ENCODE data around the gene OOSP2. TPM values are rescaled to one million over a fixed set of nuclear protein-coding genes. Genes with fewer than 3 reads are reported as not detected.

OOSP2 gene
- total and polyA plus RNA-seq, 2 of the 4 experiments (the other 2 are of a cell fraction): not detected

DNA sequence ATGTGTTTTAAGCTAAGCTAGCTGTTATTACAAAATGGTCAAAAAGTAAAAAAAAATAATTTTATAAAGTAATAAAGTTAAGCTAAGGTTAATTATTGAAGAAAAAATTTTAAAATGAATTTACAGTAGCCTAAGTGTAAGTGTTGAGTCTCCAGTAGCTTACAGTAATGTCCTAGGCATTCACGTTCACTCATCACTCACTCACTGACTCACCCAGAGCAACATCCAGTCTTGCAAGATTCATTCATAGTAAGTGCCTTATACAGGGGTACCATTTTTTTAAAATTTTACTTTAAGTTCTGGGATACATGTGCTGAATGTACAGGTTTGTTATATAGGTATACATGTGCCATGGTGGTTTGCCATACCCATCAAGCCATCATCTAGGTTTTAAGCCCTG, 34.8 kb upstream of the OOSP2 start:
- ATAC-seq (ENCODE audit: low read depth): no peak
- no TSS peak for BruUV-seq (replicated peaks)
- Histone ChIP-seq H2BK20ac (ENCODE audit: low read depth, low read length) (no peak overlapping the region), H2AK5ac (ENCODE audit: low read depth, low read length) (no peak overlapping the region), H3K18ac (ENCODE audit: low read depth, low read length) (no peak overlapping the region), H4K91ac (ENCODE audit: insufficient read depth, low read depth, low read length) (no peak overlapping the region), H4K5ac (ENCODE audit: low read depth, low read length) (no peak overlapping the region), H4K8ac (ENCODE audit: low read depth in 2 of 2, low read length in 2 of 2) (no peak overlapping the region), H3K36me3 (ENCODE audit: control insufficient read depth, insufficient read depth, low read length) (no peaks in the 10 kb centered on the region), H3K4me2 (ENCODE audit: low read depth, low read length) (no peak overlapping the region), H3K4me1 (ENCODE audit: control insufficient read depth, insufficient read depth, low read length) (no peaks in the 10 kb centered on the region), H2AK9ac (replicated peaks; ENCODE audit: low read depth, low read length, poor library complexity) (no peak overlapping the region), H3K14ac (replicated peaks; ENCODE audit: low read depth, low read length) (no peak overlapping the region), H3K27ac (ENCODE audit: insufficient read depth, low read length) (no peak overlapping the region), H2BK15ac (ENCODE audit: low read depth, low read length) (no peak overlapping the region), H3K9me1 (ENCODE audit: insufficient read depth, low read length) (no peaks in the 10 kb centered on the region), H2BK120ac (ENCODE audit: low read depth, low read length) (no peak overlapping the region), H3K4me3 (ENCODE audit: insufficient read depth, low read depth, low read length) (no peak overlapping the region), H3K9ac (ENCODE audit: low read depth, low read length) (no peak overlapping the region), H2BK5ac (ENCODE audit: low read depth, low read length, poor library complexity, severe bottlenecking) (no peak overlapping the region), H3K9me3 (ENCODE audit: control insufficient read depth, insufficient read depth, low read length) (no peaks in the 10 kb centered on the region), H4K20me1 (ENCODE audit: insufficient read depth, low read length) (no peaks in the 10 kb centered on the region), H3K79me1 (ENCODE audit: low read depth in 1 of 2, low read length in 2 of 2) (no peaks in the 10 kb centered on the region), H2AFZ (replicated peaks; ENCODE audit: low read length, poor library complexity) (no peak overlapping the region), H3K27me3 (ENCODE audit: control insufficient read depth, insufficient read depth, low read length) (no peaks in the 10 kb centered on the region), H3K23ac (ENCODE audit: low read depth, low read length) (no peak overlapping the region), H3K4ac (ENCODE audit: low read depth, low read length) (no peak overlapping the region), H3K56ac (ENCODE audit: extremely low read depth, insufficient read depth, low read length) (no peak overlapping the region)
- TF ChIP-seq NFE2L2 (IDR thresholded peaks at IDR 0.05; ENCODE audit: low read depth, low read length): no peak
- no peak for TF ChIP-seq POLR2A (IDR thresholded peaks at IDR 0.05; ENCODE audit: low read depth, low read length)
- no peak for TF ChIP-seq MAFK (IDR thresholded peaks at IDR 0.05; ENCODE audit: low read depth, low read length)
- TF ChIP-seq, protein P1, sequence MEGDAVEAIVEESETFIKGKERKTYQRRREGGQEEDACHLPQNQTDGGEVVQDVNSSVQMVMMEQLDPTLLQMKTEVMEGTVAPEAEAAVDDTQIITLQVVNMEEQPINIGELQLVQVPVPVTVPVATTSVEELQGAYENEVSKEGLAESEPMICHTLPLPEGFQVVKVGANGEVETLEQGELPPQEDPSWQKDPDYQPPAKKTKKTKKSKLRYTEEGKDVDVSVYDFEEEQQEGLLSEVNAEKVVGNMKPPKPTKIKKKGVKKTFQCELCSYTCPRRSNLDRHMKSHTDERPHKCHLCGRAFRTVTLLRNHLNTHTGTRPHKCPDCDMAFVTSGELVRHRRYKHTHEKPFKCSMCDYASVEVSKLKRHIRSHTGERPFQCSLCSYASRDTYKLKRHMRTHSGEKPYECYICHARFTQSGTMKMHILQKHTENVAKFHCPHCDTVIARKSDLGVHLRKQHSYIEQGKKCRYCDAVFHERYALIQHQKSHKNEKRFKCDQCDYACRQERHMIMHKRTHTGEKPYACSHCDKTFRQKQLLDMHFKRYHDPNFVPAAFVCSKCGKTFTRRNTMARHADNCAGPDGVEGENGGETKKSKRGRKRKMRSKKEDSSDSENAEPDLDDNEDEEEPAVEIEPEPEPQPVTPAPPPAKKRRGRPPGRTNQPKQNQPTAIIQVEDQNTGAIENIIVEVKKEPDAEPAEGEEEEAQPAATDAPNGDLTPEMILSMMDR (conservative IDR thresholded peaks at IDR 0.05; ENCODE audit: low read depth, low read length): no peak
- TF ChIP-seq MXI1 (IDR thresholded peaks at IDR 0.05; ENCODE audit: borderline replicate concordance, low read depth, low read length): no peak
- no peak for TF ChIP-seq RFX5 (IDR thresholded peaks at IDR 0.05; ENCODE audit: low read depth, low read length)
- no peak for TF ChIP-seq MAZ (IDR thresholded peaks at IDR 0.05; ENCODE audit: borderline replicate concordance, low read depth, low read length)
- TF ChIP-seq RCOR1 (IDR thresholded peaks at IDR 0.05; ENCODE audit: insufficient replicate concordance, low read length): no peak
- TF ChIP-seq ELK1 (IDR thresholded peaks at IDR 0.05; ENCODE audit: borderline replicate concordance, low read depth, low read length): no peak
- no peak for TF ChIP-seq CEBPB (IDR thresholded peaks at IDR 0.05; ENCODE audit: low read depth, low read length)
- TF ChIP-seq, protein P2, sequence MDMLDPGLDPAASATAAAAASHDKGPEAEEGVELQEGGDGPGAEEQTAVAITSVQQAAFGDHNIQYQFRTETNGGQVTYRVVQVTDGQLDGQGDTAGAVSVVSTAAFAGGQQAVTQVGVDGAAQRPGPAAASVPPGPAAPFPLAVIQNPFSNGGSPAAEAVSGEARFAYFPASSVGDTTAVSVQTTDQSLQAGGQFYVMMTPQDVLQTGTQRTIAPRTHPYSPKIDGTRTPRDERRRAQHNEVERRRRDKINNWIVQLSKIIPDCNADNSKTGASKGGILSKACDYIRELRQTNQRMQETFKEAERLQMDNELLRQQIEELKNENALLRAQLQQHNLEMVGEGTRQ (IDR thresholded peaks at IDR 0.05; ENCODE audit: low read depth, low read length): no peak
- TF ChIP-seq RAD21 (IDR thresholded peaks at IDR 0.05; ENCODE audit: low read length): no peak
- no peak for TF ChIP-seq CHD1 (IDR thresholded peaks at IDR 0.05; ENCODE audit: low read depth, low read length)
- TF ChIP-seq BHLHE40 (IDR thresholded peaks at IDR 0.05; ENCODE audit: low read depth, low read length): no peak
- no peak for TF ChIP-seq SMC3 (IDR thresholded peaks at IDR 0.05; ENCODE audit: low read depth, low read length)
- TF ChIP-seq FOS (IDR thresholded peaks at IDR 0.05; ENCODE audit: low read depth, low read length): no peak
- intact Hi-C loops (cut with micrococcal nuclease) (no loop called here), dilution Hi-C loops (cut with HindIII; ENCODE audit: low sequenced_read_pairs, unreplicated experiment) (no loop called here), in situ Hi-C loops (cut with MboI; ENCODE audit: low sequenced_read_pairs) (no loop called here)
- no CpG with 5 or more reads among the region's 1 CpG for WGBS, 2 experiments (ENCODE audit: extremely low coverage in 2 of 2, insufficient read length in 1 of 2)
- ChIA-PET POLR2A (ENCODE audit: unreplicated experiment) (no interaction called here), CTCF (no interaction called here)
- no peak for DNase-seq
